GM10266 (cell line): ENCODE results near the gene CST4.
"Not testable (repeated sequence)": the region's sequence is repeated elsewhere in the genome, so short reads cannot be mapped to it uniquely, and the experiment has no call there.

Source experiments
- DNase-seq: peaks from one replicate; pipeline ENCODE4 v3.0.0; 2012; ENCODE audit errors: extremely low spot score
- CTCF ChIP-seq: IDR thresholded peaks from 2 replicates; pipeline ENCODE4 v1.5.1; 2012; ENCODE audit warnings: mild to moderate bottlenecking, low read depth; ENCODE audit not compliant: control insufficient read depth, insufficient read depth; ENCODE audit errors: missing control alignments

Gene CST4

GRCh38 chr20:23710771-23711170 lies 21.9 kb upstream of the CST4 start:
- no peak for TF ChIP-seq CTCF
- no peak for DNase-seq

- no peak for DNase-seq
- no peak for TF ChIP-seq CTCF
Observed at GRCh38 chr20:23705895-23706294, 17.1 kb upstream of the CST4 start.

GRCh38 chr20:23702021-23702420 lies 13.2 kb upstream of the CST4 start:
- DNase-seq = no peak
- TF ChIP-seq CTCF = no peak

GRCh38 chr20:23700931-23701330 lies 12.1 kb upstream of the CST4 start:
- no peak for TF ChIP-seq CTCF
- no peak for DNase-seq

- DNase-seq = no peak
- no peak for TF ChIP-seq CTCF
Observed at GRCh38 chr20:23697947-23698346, 9.1 kb upstream of the CST4 start.

- not testable (repeated sequence) for DNase-seq
Observed at GRCh38 chr20:23695068-23695395, 6.2 kb upstream of the CST4 start.

- not testable (repeated sequence) for DNase-seq
Observed at GRCh38 chr20:23694178-23695067, 5.6 kb upstream of the CST4 start.

GRCh38 chr20:23692725-23693619 lies 4.1 kb upstream of the CST4 start:
- not testable (repeated sequence) for DNase-seq

GRCh38 chr20:23691675-23692074 lies 2.8 kb upstream of the CST4 start:
- TF ChIP-seq CTCF = no peak
- no peak for DNase-seq
